Raji (cell line): Measurements from ENCODE around the gene DMRTC2.

Source experiments
- POLR2A ChIP-seq: IDR thresholded peaks from 2 replicates; pipeline ENCODE4 v1.6.1; 2011; ENCODE audit warnings: low read depth, low read length, control low read depth; ENCODE audit not compliant: insufficient read depth

Gene DMRTC2

GRCh38 chr19:41845001-41845050 lies at the start of gene DMRTC2:
TSS of gene DMRTC2 (plus strand) at chr19:41845042. CDS start at chr19:41847429, 2,387 bp downstream.
- no peak for TF ChIP-seq POLR2A

- no peak for TF ChIP-seq POLR2A
Observed at GRCh38 chr19:41796362-41796761, 48.5 kb upstream of the DMRTC2 start, which contains the start of gene CEACAM3. TSS of gene CEACAM3 (plus strand) at chr19:41796587. CDS start at chr19:41796678, 91 bp downstream.

GRCh38 chr19:41796901-41797300 lies 47.9 kb upstream of the DMRTC2 start:
- no peak for TF ChIP-seq POLR2A

GRCh38 chr19:41799444-41800000 lies 45.3 kb upstream of the DMRTC2 start:
- no peak for TF ChIP-seq POLR2A

- TF ChIP-seq POLR2A = no peak
Observed at GRCh38 chr19:41801031-41801430, 43.8 kb upstream of the DMRTC2 start.

GRCh38 chr19:41801792-41802211 lies 43.0 kb upstream of the DMRTC2 start:
- 0 out of 2 replicates have a peak, but pooled peaks have one; percentile 11 for TF ChIP-seq POLR2A

- TF ChIP-seq POLR2A = 0 out of 2 replicates have a peak, but pooled peaks have one; percentile 12
Observed at GRCh38 chr19:41802770-41803169, 42.1 kb upstream of the DMRTC2 start.

- TF ChIP-seq POLR2A = peak; percentile 32; the same call in 1 of the 2 replicates
Observed at GRCh38 chr19:41804336-41804735, 40.5 kb upstream of the DMRTC2 start.

GRCh38 chr19:41807176-41807575 lies 37.7 kb upstream of the DMRTC2 start:
- no peak for TF ChIP-seq POLR2A

- no peak for TF ChIP-seq POLR2A
Observed at GRCh38 chr19:41808663-41809566, 35.9 kb upstream of the DMRTC2 start.

GRCh38 chr19:41810301-41810700 lies 34.5 kb upstream of the DMRTC2 start:
- TF ChIP-seq POLR2A = no peak

- no peak for TF ChIP-seq POLR2A
Observed at GRCh38 chr19:41811036-41811435, 33.8 kb upstream of the DMRTC2 start.

GRCh38 chr19:41811981-41812380 lies 32.9 kb upstream of the DMRTC2 start:
- TF ChIP-seq POLR2A = no peak

GRCh38 chr19:41813911-41814310 lies 30.9 kb upstream of the DMRTC2 start:
- no peak for TF ChIP-seq POLR2A

- TF ChIP-seq POLR2A = no peak
Observed at GRCh38 chr19:41815301-41815700, 29.5 kb upstream of the DMRTC2 start.

GRCh38 chr19:41816761-41817160 lies 28.1 kb upstream of the DMRTC2 start:
- no peak for TF ChIP-seq POLR2A
